PFSK-1 (cell line): ENCODE measurements around the gene HSDL1.

Experiments
- POLR2AphosphoS5 ChIP-seq: IDR thresholded peaks from 2 replicates; pipeline ENCODE4 v1.6.1; 2012; ENCODE audit warnings: low read depth, mild to moderate bottlenecking, control low read depth, low read length, moderate library complexity
- SIN3A ChIP-seq: IDR thresholded peaks from 2 replicates; pipeline ENCODE4 v1.6.1; 2012; ENCODE audit warnings: mild to moderate bottlenecking, low read length, moderate library complexity, borderline replicate concordance; ENCODE audit not compliant: insufficient read depth
- TF ChIP-seq, protein P1 (sequence below), 2 experiments: IDR thresholded peaks; 2 replicates each; pipeline versions ENCODE4 v1.6.1 to v1.8.0; 2011 to 2012; ENCODE audit warnings: low read depth in 2 of 2, low read length in 2 of 2, control low read depth in 1 of 2, inconsistent platforms in 1 of 2, mild to moderate bottlenecking in 1 of 2, moderate library complexity in 1 of 2; ENCODE audit not compliant: insufficient read depth in 1 of 2

DNA sequence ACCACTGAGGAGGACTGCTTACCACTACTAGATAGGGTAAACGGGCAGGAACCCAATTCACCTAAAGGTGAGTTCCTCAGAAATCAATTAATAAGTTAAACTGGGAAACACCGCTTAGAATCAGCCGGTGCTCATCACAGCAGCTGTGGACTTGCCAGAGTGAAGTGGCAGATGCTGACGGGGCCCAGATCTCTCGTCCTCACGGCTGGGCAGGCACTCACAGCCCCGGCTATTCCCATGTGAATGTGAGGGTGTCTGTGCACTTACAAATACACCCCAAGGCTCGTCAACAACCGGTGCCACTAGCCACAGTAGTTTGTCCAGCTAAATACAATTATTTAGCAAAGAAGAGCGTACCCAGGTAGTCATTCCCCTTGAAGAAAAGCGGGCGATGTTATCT lies 58.0 kb downstream of the HSDL1 start:
- TF ChIP-seq POLR2AphosphoS5 = no peak
- TF ChIP-seq SIN3A = no peak
- TF ChIP-seq, protein P1, sequence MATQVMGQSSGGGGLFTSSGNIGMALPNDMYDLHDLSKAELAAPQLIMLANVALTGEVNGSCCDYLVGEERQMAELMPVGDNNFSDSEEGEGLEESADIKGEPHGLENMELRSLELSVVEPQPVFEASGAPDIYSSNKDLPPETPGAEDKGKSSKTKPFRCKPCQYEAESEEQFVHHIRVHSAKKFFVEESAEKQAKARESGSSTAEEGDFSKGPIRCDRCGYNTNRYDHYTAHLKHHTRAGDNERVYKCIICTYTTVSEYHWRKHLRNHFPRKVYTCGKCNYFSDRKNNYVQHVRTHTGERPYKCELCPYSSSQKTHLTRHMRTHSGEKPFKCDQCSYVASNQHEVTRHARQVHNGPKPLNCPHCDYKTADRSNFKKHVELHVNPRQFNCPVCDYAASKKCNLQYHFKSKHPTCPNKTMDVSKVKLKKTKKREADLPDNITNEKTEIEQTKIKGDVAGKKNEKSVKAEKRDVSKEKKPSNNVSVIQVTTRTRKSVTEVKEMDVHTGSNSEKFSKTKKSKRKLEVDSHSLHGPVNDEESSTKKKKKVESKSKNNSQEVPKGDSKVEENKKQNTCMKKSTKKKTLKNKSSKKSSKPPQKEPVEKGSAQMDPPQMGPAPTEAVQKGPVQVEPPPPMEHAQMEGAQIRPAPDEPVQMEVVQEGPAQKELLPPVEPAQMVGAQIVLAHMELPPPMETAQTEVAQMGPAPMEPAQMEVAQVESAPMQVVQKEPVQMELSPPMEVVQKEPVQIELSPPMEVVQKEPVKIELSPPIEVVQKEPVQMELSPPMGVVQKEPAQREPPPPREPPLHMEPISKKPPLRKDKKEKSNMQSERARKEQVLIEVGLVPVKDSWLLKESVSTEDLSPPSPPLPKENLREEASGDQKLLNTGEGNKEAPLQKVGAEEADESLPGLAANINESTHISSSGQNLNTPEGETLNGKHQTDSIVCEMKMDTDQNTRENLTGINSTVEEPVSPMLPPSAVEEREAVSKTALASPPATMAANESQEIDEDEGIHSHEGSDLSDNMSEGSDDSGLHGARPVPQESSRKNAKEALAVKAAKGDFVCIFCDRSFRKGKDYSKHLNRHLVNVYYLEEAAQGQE (IDR thresholded peaks at IDR 0.05; ENCODE audit: insufficient read depth in 1 of 2, low read depth in 2 of 2, low read length in 2 of 2) = no peak
